Right lung (tissue), 5 donors: ENCODE data around the gene CIB4. TPM values are rescaled to one million over a fixed set of nuclear protein-coding genes. Genes with fewer than 3 reads are reported as not detected.

ENCODE experiments used
- DNase-seq, 2 donors: peaks; one replicate each; pipeline ENCODE4 v3.0.0-alpha.2; 2013
- polyA plus RNA-seq, 5 donors: library from polyadenylated mRNA; unstranded; fragments of 120-200 nt; gene quantifications; one replicate each; pipeline versions ENCODE4 v1.2.1 to v1.2.3, GENCODE V29; 2013; ENCODE audit warnings: inconsistent platforms in 1 of 5, low replicate concordance in 1 of 5; ENCODE audit not compliant: insufficient read length in 5 of 5, insufficient read depth in 1 of 5

The CIB4 gene
- polyA plus RNA-seq, 5 donors: 0.83 to 2.3 (median 1.3) TPM

- no peak for DNase-seq
Observed at GRCh38 chr2:26532301-26533250, 108.6 kb downstream of the CIB4 start.

Other genes with a start within 250 kb of the CIB4 start
- 1 to 10 TPM; 1.1 to 8.5 (median 6.9) TPM for gene DRC1, start 239.4 kb downstream of the CIB4 start, polyA plus RNA-seq
- gene OTOF, start 163.2 kb downstream of the CIB4 start, polyA plus RNA-seq: 1 to 10 TPM in 1 of 5 donors, under 1 TPM in 3, not detected in 1; 0.03 to 1.5 (median 0.17) TPM
- 10 to 100 TPM; 19.9 to 39.5 (median 26.4) TPM for gene KCNK3, start 51.4 kb upstream of the CIB4 start, polyA plus RNA-seq
- gene SLC35F6, start 122.9 kb upstream of the CIB4 start, polyA plus RNA-seq: 10 to 100 TPM in 2 of 5 donors, 1 to 10 TPM in 3; 9.2 to 13.7 (median 9.4) TPM
- 10 to 100 TPM in 4 of 5 donors, 1 to 10 TPM in 1; 9.8 to 29.0 (median 13.9) TPM for gene CENPA, start 144.7 kb upstream of the CIB4 start, polyA plus RNA-seq
- under 1 TPM; 0.17 to 0.95 (median 0.27) TPM for gene DPYSL5, start 206.8 kb upstream of the CIB4 start, polyA plus RNA-seq